PC-9 (cell line): ENCODE measurements around the gene METRN. TPM values are rescaled to one million over a fixed set of nuclear protein-coding genes. Genes with fewer than 3 reads are reported as not detected.

ENCODE experiments used
- BruUV-seq: library from RNA; stranded (reverse); fragments of 400-500 nt; replicated peaks from 2 replicates; lab custom pipeline; 2021; lab: Mats Ljungman, UMichigan
- CTCF ChIA-PET: fragments of 300-600 bp; sonication (Branson Sonifier 250); formaldehyde crosslinking; loops from one replicate; lab custom pipeline; 2022; ENCODE audit warnings: antibody characterized with exemption; lab: Charles Lee
- POLR2A ChIA-PET: fragments of 300-600 bp; sonication (Branson Sonifier 250); formaldehyde crosslinking; loops from one replicate; lab custom pipeline; 2022; ENCODE audit warnings: antibody characterized with exemption; ENCODE audit not compliant: unreplicated experiment; lab: Charles Lee
- DNase-seq, 2 experiments: peaks; one replicate each; pipeline versions ENCODE4 v3.0.0 to v3.0.0-alpha.2; 2015 to 2022; ENCODE audit warnings: mixed read lengths in 1 of 2
- H2AFZ ChIP-seq: fragments of 200-600 bp; sonication (generic); 2 replicates; pipeline ENCODE4 v1.8.1; 2017; ENCODE audit warnings: antibody characterized with exemption
- H3F3A ChIP-seq: fragments of 200-600 bp; sonication (generic); 2 replicates; pipeline ENCODE4 v1.8.1; 2017; ENCODE audit warnings: antibody characterized with exemption, mild to moderate bottlenecking, low read depth; ENCODE audit not compliant: insufficient read depth
- H3K27ac ChIP-seq: fragments of 200-600 bp; sonication (generic); 2 replicates; pipeline ENCODE4 v1.6.1; 2016; ENCODE audit warnings: mixed run types
- H3K27me3 ChIP-seq: fragments of 200-600 bp; sonication (generic); 2 replicates; pipeline ENCODE4 v1.6.1; 2016; ENCODE audit warnings: low read depth, mixed run types; ENCODE audit not compliant: insufficient read depth
- H3K36me3 ChIP-seq: fragments of 200-600 bp; sonication (generic); 2 replicates; pipeline ENCODE4 v1.6.1; 2016; ENCODE audit warnings: low read depth, mixed run types
- H3K4me1 ChIP-seq: fragments of 200-600 bp; sonication (generic); replicated peaks from 2 replicates; pipeline ENCODE4 v1.6.1; 2016; ENCODE audit warnings: mixed run types; ENCODE audit not compliant: insufficient read depth
- H3K4me2 ChIP-seq: fragments of 200-600 bp; sonication (generic); 2 replicates; pipeline ENCODE4 v1.6.1; 2017; ENCODE audit warnings: mixed run types
- H3K4me3 ChIP-seq: fragments of 200-600 bp; sonication (generic); 2 replicates; pipeline ENCODE4 v1.6.1; 2016; ENCODE audit warnings: mixed run types
- H3K79me2 ChIP-seq: fragments of 200-600 bp; sonication (generic); 2 replicates; pipeline ENCODE4 v1.6.1; 2017; ENCODE audit warnings: low read depth, mixed run types
- H3K9me2 ChIP-seq: fragments of 200-600 bp; sonication (generic); 2 replicates; pipeline ENCODE4 v1.8.1; 2017; ENCODE audit warnings: mild to moderate bottlenecking; ENCODE audit not compliant: insufficient read depth
- H3K9me3 ChIP-seq: fragments of 200-600 bp; sonication (generic); 2 replicates; pipeline ENCODE4 v1.8.1; 2016; ENCODE audit warnings: low read depth; ENCODE audit not compliant: insufficient read depth
- H4K20me1 ChIP-seq: fragments of 200-600 bp; sonication (generic); 2 replicates; pipeline ENCODE4 v1.8.1; 2017; ENCODE audit not compliant: insufficient read depth
- CTCF ChIP-seq: fragments of 200-600 bp; sonication (generic); conservative IDR thresholded peaks from 2 replicates; pipeline ENCODE4 v1.6.1; 2017; ENCODE audit warnings: mixed run types, antibody characterized with exemption, mild to moderate bottlenecking, moderate library complexity
- EZH2 ChIP-seq: fragments of 200-600 bp; sonication (generic); IDR thresholded peaks from 2 replicates; pipeline ENCODE4 v1.8.0; 2017; ENCODE audit warnings: antibody characterized with exemption, low read depth
- intact Hi-C: fragments of 100-400 bp; cut with micrococcal nuclease; formaldehyde crosslinking; loops from one replicate; pipeline ENCODE4 v1.10.0; 2022; ENCODE audit not compliant: unreplicated experiment
- total RNA-seq: library from RNA; stranded (reverse); gene quantifications from 2 replicates; pipeline ENCODE4 v1.2.3, GENCODE V29; 2021

Gene METRN
- total RNA-seq, 1 experiment from 2014 or later = 77.5 TPM

- no peaks in the 10 kb centered on the region for H3K9me2 ChIP-seq
- no peaks in the 10 kb centered on the region; the same call in 1 of the 2 replicates for H3K36me3 ChIP-seq
- no peaks in the 10 kb centered on the region for H3K9me3 ChIP-seq
- TF ChIP-seq CTCF = no peak
- H3F3A ChIP-seq = peaks cover 21% of the 10 kb centered on the region; the same call in 1 of the 2 replicates
- no TSS peak for BruUV-seq
- no peak overlapping the region for H2AFZ ChIP-seq
- peak; percentile 60 to 91 for DNase-seq
- no peak overlapping the region for H3K27ac ChIP-seq
- CTCF ChIA-PET = interaction anchor here (0.6 kb wide), 1 partner anchor 27 kb away, joined by 7 read pairs; no protein-coding TSS in a partner anchor
- H3K4me2 ChIP-seq = no peak overlapping the region
- POLR2A ChIA-PET = no interaction called here
- H4K20me1 ChIP-seq = peaks cover 13% of the 10 kb centered on the region
- intact Hi-C loops = loop anchor here (1.0 kb wide), 1 partner anchor 8 kb away; no protein-coding TSS in a partner anchor
- no peaks in the 10 kb centered on the region for H3K27me3 ChIP-seq
- H3K4me1 ChIP-seq = peaks cover 11% of the 10 kb centered on the region
- H3K79me2 ChIP-seq = peaks cover 14% of the 10 kb centered on the region
- no peak overlapping the region for H3K4me3 ChIP-seq
Observed at GRCh38 chr16:676913-677312, 38.0 kb upstream of the METRN start.

- H3K27me3 ChIP-seq = no peaks in the 10 kb centered on the region
- H3F3A ChIP-seq = peaks cover 27% of the 10 kb centered on the region; the same call in 1 of the 2 replicates
- no peaks in the 10 kb centered on the region; the same call in 1 of the 2 replicates for H3K36me3 ChIP-seq
- no peak for DNase-seq
- intact Hi-C loops = loop anchor here (1.0 kb wide), 1 partner anchor 8 kb away; no protein-coding TSS in a partner anchor
- BruUV-seq = no TSS peak
- POLR2A ChIA-PET = interaction anchor here (0.7 kb wide), 1 partner anchor 17 kb away, joined by 4 read pairs; no protein-coding TSS in a partner anchor
- no peak overlapping the region for H3K27ac ChIP-seq
- TF ChIP-seq EZH2 (no peak), CTCF (no peak)
- H3K4me3 ChIP-seq = no peak overlapping the region
- H4K20me1 ChIP-seq = peaks cover 19% of the 10 kb centered on the region
- H3K4me1 ChIP-seq = peaks cover 17% of the 10 kb centered on the region
- H3K79me2 ChIP-seq = peaks cover 20% of the 10 kb centered on the region
- CTCF ChIA-PET = interaction anchor here (0.6 kb wide), 1 partner anchor 28 kb away, joined by 7 read pairs; no protein-coding TSS in a partner anchor
- no peak overlapping the region for H2AFZ ChIP-seq
- no peaks in the 10 kb centered on the region for H3K9me2 ChIP-seq
- no peaks in the 10 kb centered on the region for H3K9me3 ChIP-seq
- H3K4me2 ChIP-seq = no peak overlapping the region
Observed at GRCh38 chr16:677316-678190, 37.4 kb upstream of the METRN start.

- no peak overlapping the region for H3K27ac ChIP-seq
Observed at GRCh38 chr16:678209-678857, 36.6 kb upstream of the METRN start.

More at GRCh38 chr16:678209-678857, 36.6 kb upstream of the METRN start:
- no peaks in the 10 kb centered on the region for H3K9me3 ChIP-seq
- DNase-seq = no peak
- no peak overlapping the region for H2AFZ ChIP-seq
- ChIA-PET CTCF (no interaction called here), POLR2A (interaction anchor here (0.7 kb wide), 1 partner anchor 18 kb away, joined by 4 read pairs; no protein-coding TSS in a partner anchor)
- peaks cover 27% of the 10 kb centered on the region for H4K20me1 ChIP-seq
- H3K79me2 ChIP-seq = peaks cover 28% of the 10 kb centered on the region
- no peaks in the 10 kb centered on the region for H3K27me3 ChIP-seq
- no peak overlapping the region for H3K4me2 ChIP-seq
- no TSS peak for BruUV-seq
- peaks cover 25% of the 10 kb centered on the region for H3K4me1 ChIP-seq
- H3K9me2 ChIP-seq = no peaks in the 10 kb centered on the region
- H3F3A ChIP-seq = peaks cover 35% of the 10 kb centered on the region; the same call in 1 of the 2 replicates
- no peak overlapping the region for H3K4me3 ChIP-seq
- TF ChIP-seq EZH2 (no peak), CTCF (no peak)
- no peaks in the 10 kb centered on the region; the same call in 1 of the 2 replicates for H3K36me3 ChIP-seq
- intact Hi-C loops = no loop called here
